HEK293 (cell line): ENCODE measurements around the gene MARCHF5.

Source experiments
- CTCF ChIA-PET: fragments of 350-600 bp; formaldehyde crosslinking; extraction: SDS; loops from one replicate; lab custom pipeline; 2021; ENCODE audit warnings: antibody characterized with exemption; lab: Yijun Ruan, JAX
- POLR2A ChIA-PET: fragments of 300-600 bp; formaldehyde crosslinking; extraction: SDS; loops from one replicate; lab custom pipeline; 2020; ENCODE audit warnings: antibody characterized with exemption, inconsistent platforms; lab: Yijun Ruan, JAX
- H3K27ac ChIP-seq: fragments of 200-500 bp; sonication (Bioruptor generic); 2 replicates; pipeline ENCODE4 v1.5.1; 2014; ENCODE audit warnings: low read depth, low read length, control low read depth, inconsistent platforms; ENCODE audit errors: extremely low read depth
- H3K36me3 ChIP-seq, 2 experiments: fragments of 200-500 bp in 1 of 2; sonication (Bioruptor generic) in 1 of 2; 1 replicate in 1 of 2; 2 replicates in 1 of 2; pipeline ENCODE4 v1.5.1; 2014 to 2017; ENCODE audit warnings: inconsistent platforms in 2 of 2, low read length in 2 of 2; ENCODE audit not compliant: control insufficient read depth in 2 of 2, insufficient read depth in 1 of 2
- H3K4me1 ChIP-seq: fragments of 200-500 bp; sonication (Bioruptor generic); 2 replicates; pipeline ENCODE4 v1.5.1; 2014; ENCODE audit warnings: mild to moderate bottlenecking, low read length, inconsistent platforms; ENCODE audit not compliant: control insufficient read depth, insufficient read depth
- H3K4me3 ChIP-seq: 2 replicates; pipeline ENCODE4 v1.5.1; 2011; ENCODE audit warnings: low read depth, mild to moderate bottlenecking, control low read depth, low read length, moderate library complexity
- H3K9me3 ChIP-seq: fragments of 200-500 bp; sonication (Bioruptor generic); 2 replicates; pipeline ENCODE4 v1.5.1; 2014; ENCODE audit warnings: low read depth, low read length, inconsistent platforms; ENCODE audit not compliant: control insufficient read depth, insufficient read depth
- ATF2 ChIP-seq: fragments of 450-650 bp; formaldehyde crosslinking; IDR thresholded peaks from 2 replicates; pipeline ENCODE4 v1.5.1; 2016; ENCODE audit warnings: missing biosample characterization, missing genetic modification characterization, low read depth
- HIC1 ChIP-seq: fragments of 450-650 bp; formaldehyde crosslinking; IDR thresholded peaks from 2 replicates; pipeline ENCODE4 v1.5.1; 2016; ENCODE audit warnings: missing biosample characterization, missing genetic modification characterization
- IKZF3 ChIP-seq: fragments of 450-650 bp; IDR thresholded peaks from 2 replicates; pipeline ENCODE4 v1.5.0; 2018; ENCODE audit warnings: missing biosample characterization, mild to moderate bottlenecking, missing genetic modification characterization, moderate library complexity
- PRDM6 ChIP-seq: fragments of 450-650 bp; formaldehyde crosslinking; IDR thresholded peaks from 2 replicates; pipeline ENCODE4 v1.5.1; 2017; ENCODE audit warnings: missing biosample characterization, missing genetic modification characterization
- SCRT1 ChIP-seq: fragments of 450-650 bp; formaldehyde crosslinking; IDR thresholded peaks from 2 replicates; pipeline ENCODE4 v1.5.1; 2016; ENCODE audit warnings: missing biosample characterization, missing genetic modification characterization, borderline replicate concordance
- SP7 ChIP-seq: fragments of 450-650 bp; formaldehyde crosslinking; IDR thresholded peaks from 2 replicates; pipeline ENCODE4 v1.5.1; 2016; ENCODE audit warnings: missing biosample characterization, missing genetic modification characterization
- WT1 ChIP-seq: fragments of 450-650 bp; formaldehyde crosslinking; IDR thresholded peaks from 2 replicates; pipeline ENCODE4 v1.5.1; 2016; ENCODE audit warnings: missing biosample characterization, missing genetic modification characterization
- ZBTB20 ChIP-seq: fragments of 450-650 bp; formaldehyde crosslinking; IDR thresholded peaks from 2 replicates; pipeline ENCODE4 v1.5.1; 2016; ENCODE audit warnings: missing biosample characterization, missing genetic modification characterization
- ZBTB7A ChIP-seq: fragments of 450-650 bp; formaldehyde crosslinking; IDR thresholded peaks from 2 replicates; pipeline ENCODE4 v1.5.1; 2016; ENCODE audit warnings: low read depth, missing biosample characterization, missing genetic modification characterization
- ZNF112 ChIP-seq: fragments of 450-650 bp; formaldehyde crosslinking; IDR thresholded peaks from 2 replicates; pipeline ENCODE4 v1.5.0; 2017; ENCODE audit warnings: missing biosample characterization, missing genetic modification characterization
- ZNF223 ChIP-seq: fragments of 450-650 bp; formaldehyde crosslinking; IDR thresholded peaks from 2 replicates; pipeline ENCODE4 v1.5.1; 2016; ENCODE audit warnings: missing biosample characterization, missing genetic modification characterization
- ZNF37A ChIP-seq: fragments of 450-650 bp; IDR thresholded peaks from 2 replicates; pipeline ENCODE4 v1.5.1; 2018; ENCODE audit warnings: missing biosample characterization, missing genetic modification characterization
- ZNF473 ChIP-seq: fragments of 450-650 bp; formaldehyde crosslinking; IDR thresholded peaks from 2 replicates; pipeline ENCODE4 v1.5.1; 2017; ENCODE audit warnings: missing biosample characterization, missing genetic modification characterization
- ZNF488 ChIP-seq: fragments of 450-650 bp; formaldehyde crosslinking; IDR thresholded peaks from 2 replicates; pipeline ENCODE4 v1.5.1; 2016; ENCODE audit warnings: missing biosample characterization, missing genetic modification characterization
- ZNF518A ChIP-seq: fragments of 450-650 bp; formaldehyde crosslinking; conservative IDR thresholded peaks from 2 replicates; pipeline ENCODE4 v1.5.1; 2016; ENCODE audit warnings: low read depth, missing biosample characterization, missing genetic modification characterization
- ZNF529 ChIP-seq: fragments of 450-650 bp; formaldehyde crosslinking; IDR thresholded peaks from 2 replicates; pipeline ENCODE4 v1.5.1; 2017; ENCODE audit warnings: missing genetic modification characterization, missing biosample characterization; ENCODE audit not compliant: insufficient replicate concordance
- ZNF621 ChIP-seq: fragments of 450-650 bp; formaldehyde crosslinking; IDR thresholded peaks from 2 replicates; pipeline ENCODE4 v1.5.1; 2017; ENCODE audit warnings: missing biosample characterization, missing genetic modification characterization
- ZNF624 ChIP-seq: fragments of 450-650 bp; formaldehyde crosslinking; IDR thresholded peaks from 2 replicates; pipeline ENCODE4 v1.5.1; 2017; ENCODE audit warnings: missing biosample characterization, missing genetic modification characterization
- ZNF629 ChIP-seq: fragments of 450-650 bp; formaldehyde crosslinking; IDR thresholded peaks from 2 replicates; pipeline ENCODE4 v1.5.1; 2017; ENCODE audit warnings: missing biosample characterization, missing genetic modification characterization
- ZNF639 ChIP-seq: fragments of 450-650 bp; formaldehyde crosslinking; IDR thresholded peaks from 2 replicates; pipeline ENCODE4 v1.5.1; 2016; ENCODE audit warnings: missing biosample characterization, missing genetic modification characterization
- ZNF791 ChIP-seq: fragments of 450-650 bp; formaldehyde crosslinking; IDR thresholded peaks from 2 replicates; pipeline ENCODE4 v1.5.1; 2016; ENCODE audit warnings: missing biosample characterization, missing genetic modification characterization

MARCHF5 gene

GRCh38 chr10:92377962-92378361 is 87.0 kb downstream of the MARCHF5 start (continued):
- TF ChIP-seq ZBTB7A (no peak), ZNF624 (tag by site-specific recombination) (no peak), SCRT1 (no peak), PRDM6 (tag by site-specific recombination) (no peak), ZNF473 (tag by site-specific recombination) (no peak), ZNF518A (no peak)
- TF ChIP-seq, all 188 proteins: peak for 0

GRCh38 chr10:92381543-92381954 is 90.6 kb downstream of the MARCHF5 start:
- CTCF ChIA-PET, result no interaction called here
- no peak overlapping the region for H3K4me3 ChIP-seq
- no peaks in the 10 kb centered on the region for H3K9me3 ChIP-seq
- H3K36me3 ChIP-seq, result no peaks in the 10 kb centered on the region
- POLR2A ChIA-PET, result no interaction called here
- H3K4me1 ChIP-seq, result no peaks in the 10 kb centered on the region
- no peak overlapping the region for H3K27ac ChIP-seq
- TF ChIP-seq ATF2 (tag by site-specific recombination), result no peak
- no peak for TF ChIP-seq ZNF37A (tag by site-specific recombination)
- TF ChIP-seq ZNF112 (tag by site-specific recombination), result no peak
- no peak for TF ChIP-seq HIC1 (tag by site-specific recombination)
- TF ChIP-seq ZNF791 (tag by site-specific recombination), result no peak
- TF ChIP-seq ZNF639 (tag by site-specific recombination), result no peak
- no peak for TF ChIP-seq ZNF529 (tag by site-specific recombination)
- no peak for TF ChIP-seq SP7
- TF ChIP-seq ZNF629, result no peak
- no peak for TF ChIP-seq WT1 (tag by site-specific recombination)
- no peak for TF ChIP-seq SCRT1
- no peak for TF ChIP-seq ZNF621 (tag by site-specific recombination)
- TF ChIP-seq ZNF223 (tag by site-specific recombination), result no peak
- no peak for TF ChIP-seq ZNF624 (tag by site-specific recombination)
- TF ChIP-seq IKZF3, result no peak
- TF ChIP-seq ZNF488 (tag by site-specific recombination), result no peak
- TF ChIP-seq ZBTB20, result no peak
